SK-N-MC (cell line): ENCODE results near the gene CACNG4.

Source experiments
- DNase-seq: peaks from one replicate; pipeline ENCODE4 v3.0.0-alpha.2; 2011; ENCODE audit warnings: low read depth, low spot score
- H3K27ac ChIP-seq: fragments of 200-600 bp; sonication (generic); 2 replicates; pipeline ENCODE4 v1.5.1; 2016; ENCODE audit warnings: mixed run types
- H3K36me3 ChIP-seq: fragments of 200-600 bp; sonication (generic); 2 replicates; pipeline ENCODE4 v1.6.1; 2017; ENCODE audit warnings: antibody characterized with exemption, low read length, mixed read lengths; ENCODE audit not compliant: insufficient read depth
- H3K4me3 ChIP-seq: fragments of 200-600 bp; sonication (generic); 2 replicates; pipeline ENCODE4 v1.5.1; 2016
- H3K9ac ChIP-seq: fragments of 200-600 bp; sonication (generic); 2 replicates; pipeline ENCODE4 v1.8.0; 2017; ENCODE audit warnings: mixed run types, mixed read lengths; ENCODE audit not compliant: insufficient read length
- H3K9me3 ChIP-seq: fragments of 200-600 bp; sonication (generic); 2 replicates; pipeline ENCODE4 v1.6.1; 2017; ENCODE audit warnings: low read depth, mild to moderate bottlenecking, antibody characterized with exemption, low read length, moderate library complexity, mixed read lengths
- EZH2 ChIP-seq: fragments of 200-600 bp; sonication (generic); IDR thresholded peaks from one replicate; pipeline ENCODE4 v1.6.1; 2017; ENCODE audit warnings: antibody characterized with exemption
- FOXP2 ChIP-seq: optimal IDR thresholded peaks from 2 replicates; pipeline ENCODE3; 2011; ENCODE audit warnings: mild to moderate bottlenecking, moderate library complexity; ENCODE audit not compliant: insufficient read depth; ENCODE audit errors: extremely low read length, control extremely low read depth
- POLR2AphosphoS5 ChIP-seq: IDR thresholded peaks from 2 replicates; pipeline ENCODE4 v1.6.1; 2012; ENCODE audit warnings: mild to moderate bottlenecking, low read depth, low read length, borderline replicate concordance

The CACNG4 gene

DNA sequence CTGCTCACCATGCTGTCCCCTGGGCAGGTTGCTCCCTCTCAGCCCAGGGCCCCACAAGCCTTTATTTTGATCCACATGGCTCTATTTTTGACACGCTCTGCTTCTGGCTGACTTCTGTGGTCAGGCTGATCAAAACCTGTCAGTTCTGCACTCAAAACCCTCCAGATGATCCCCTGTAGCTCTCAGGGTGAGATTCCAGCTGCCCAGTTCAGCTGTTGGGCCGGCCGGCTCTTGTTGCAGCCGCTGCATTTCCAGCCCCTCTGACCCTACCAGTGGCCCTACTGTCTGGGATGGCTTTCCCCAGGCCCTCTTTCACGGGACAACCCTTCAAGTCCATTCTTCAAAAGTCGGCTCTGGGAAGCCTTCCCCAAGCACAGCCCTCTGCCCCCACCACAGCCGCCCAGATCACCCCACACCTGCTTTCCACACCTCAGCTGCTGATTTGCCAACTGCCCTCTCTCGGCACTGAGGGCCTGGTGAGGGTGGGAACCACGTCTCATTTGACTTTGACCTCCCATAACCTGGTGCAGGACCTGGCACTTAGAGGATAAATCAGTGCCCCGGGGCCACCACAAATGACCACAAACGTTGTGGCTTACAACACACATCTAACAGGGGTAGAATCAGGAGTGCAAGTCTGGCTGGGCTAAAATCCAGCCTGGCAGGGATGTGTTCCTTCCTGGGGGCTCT lies 16.3 kb upstream of the CACNG4 start:
- H3K27ac ChIP-seq = no peak overlapping the region
- no peaks in the 10 kb centered on the region for H3K9me3 ChIP-seq
- H3K4me3 ChIP-seq = no peak overlapping the region
- H3K9ac ChIP-seq = no peak overlapping the region
- no peaks in the 10 kb centered on the region for H3K36me3 ChIP-seq
- no peak for DNase-seq
- TF ChIP-seq FOXP2 (no peak), EZH2 (no peak), POLR2AphosphoS5 (no peak)

DNA sequence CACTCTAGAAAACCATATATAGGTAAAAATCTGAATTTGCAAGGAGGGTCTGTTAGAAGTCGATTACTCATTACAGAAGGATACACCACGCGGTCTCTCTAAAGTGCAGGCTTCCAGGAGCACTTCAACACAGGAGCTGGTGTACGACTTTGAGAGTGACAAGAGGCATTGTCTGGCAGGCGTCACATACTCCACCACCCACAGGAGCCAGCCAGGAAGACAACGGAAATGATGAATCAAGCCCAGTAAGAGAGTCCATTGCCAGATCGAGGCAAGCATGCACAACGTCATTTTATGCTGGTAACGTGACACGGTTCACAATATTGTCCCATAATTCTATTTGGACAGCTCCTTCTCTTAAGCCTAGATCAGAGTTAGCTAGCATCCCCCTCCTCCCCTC lies 15.0 kb upstream of the CACNG4 start:
- no peak for TF ChIP-seq EZH2
- no peak for TF ChIP-seq POLR2AphosphoS5
- no peak for TF ChIP-seq FOXP2
- no peaks in the 10 kb centered on the region for H3K9me3 ChIP-seq
- H3K36me3 ChIP-seq = no peaks in the 10 kb centered on the region
- H3K27ac ChIP-seq = no peak overlapping the region
- no peak overlapping the region for H3K4me3 ChIP-seq
- H3K9ac ChIP-seq = no peak overlapping the region
- DNase-seq = no peak

DNA sequence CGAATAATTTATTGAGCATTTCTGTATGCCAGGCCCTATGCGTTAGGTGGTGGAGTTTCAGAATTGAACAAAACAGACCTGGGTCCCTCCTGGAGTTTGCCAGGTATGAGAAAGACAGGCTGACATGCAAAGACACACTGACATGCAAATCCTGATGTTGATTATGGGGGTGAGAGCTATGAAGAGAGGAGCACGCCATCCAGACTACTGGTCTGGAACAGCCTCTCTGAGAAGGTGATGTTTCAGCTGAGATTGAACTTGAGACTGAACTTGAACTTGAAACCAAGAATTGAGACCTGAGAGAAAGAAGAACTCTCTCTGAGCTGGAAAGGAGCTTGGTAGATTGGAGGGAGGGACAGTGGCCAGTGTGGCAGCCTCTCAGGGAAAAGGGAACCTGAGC lies 14.2 kb upstream of the CACNG4 start:
- Histone ChIP-seq H3K9ac (no peak overlapping the region), H3K4me3 (no peak overlapping the region), H3K36me3 (no peaks in the 10 kb centered on the region), H3K9me3 (no peaks in the 10 kb centered on the region), H3K27ac (no peak overlapping the region)
- no peak for TF ChIP-seq POLR2AphosphoS5
- no peak for TF ChIP-seq FOXP2
- no peak for TF ChIP-seq EZH2
- no peak for DNase-seq

DNA sequence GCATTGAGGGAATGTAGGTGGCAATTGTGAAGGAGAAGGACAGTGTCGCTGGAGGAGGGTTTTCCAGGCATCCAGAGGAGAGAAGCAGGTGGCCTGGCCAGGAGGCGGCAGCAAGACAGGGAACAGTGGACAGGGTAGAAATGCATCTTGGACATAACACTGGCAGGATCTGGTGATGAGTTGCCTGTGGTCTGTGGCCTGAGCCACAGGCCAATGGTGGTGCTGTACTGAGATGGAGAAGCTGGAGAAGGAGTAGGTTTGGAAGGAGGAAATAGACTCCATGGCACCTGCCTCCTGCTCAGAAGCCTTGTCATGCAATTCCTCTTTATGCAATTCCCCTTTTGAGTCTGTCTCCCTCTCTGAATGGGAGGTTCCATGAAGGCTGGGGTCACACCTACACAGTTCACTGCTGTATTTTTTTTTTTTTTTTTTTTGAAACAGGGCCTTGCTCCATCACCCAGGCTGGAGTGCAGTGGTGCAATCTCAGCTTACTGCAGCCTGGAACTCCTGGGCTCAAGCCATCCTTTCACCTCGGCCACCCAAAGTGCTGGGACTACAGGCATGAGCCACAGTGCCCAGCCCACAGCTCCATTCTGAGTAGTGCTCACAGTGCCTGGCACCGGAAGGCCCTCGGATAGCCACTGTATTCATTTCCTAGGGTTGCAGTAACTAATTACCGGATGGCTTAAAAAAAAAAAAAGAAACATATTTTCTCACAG lies 13.5 kb upstream of the CACNG4 start:
- Histone ChIP-seq H3K9me3 (no peaks in the 10 kb centered on the region), H3K4me3 (no peak overlapping the region), H3K36me3 (no peaks in the 10 kb centered on the region), H3K27ac (no peak overlapping the region), H3K9ac (no peak overlapping the region)
- DNase-seq = no peak
- TF ChIP-seq POLR2AphosphoS5 (no peak), EZH2 (no peak), FOXP2 (no peak)

DNA sequence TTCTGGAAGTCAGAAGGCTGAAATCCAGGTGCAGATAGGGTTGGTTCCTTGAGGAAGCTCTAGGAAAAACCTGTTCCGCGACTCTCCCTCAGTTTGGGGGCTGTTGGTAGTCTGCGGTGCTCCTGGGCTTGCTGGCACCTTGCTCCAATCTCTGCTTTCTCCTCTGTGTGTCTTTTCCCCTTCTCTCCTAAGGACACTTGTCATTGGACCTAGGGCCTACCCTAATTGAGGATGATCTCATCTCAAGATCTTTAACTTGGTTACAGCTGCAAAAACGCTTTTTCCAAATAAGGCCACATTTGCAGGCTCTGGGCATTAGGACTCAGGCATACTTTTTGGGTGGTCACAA lies 12.9 kb upstream of the CACNG4 start:
- Histone ChIP-seq H3K4me3 (no peak overlapping the region), H3K9ac (no peak overlapping the region), H3K9me3 (no peaks in the 10 kb centered on the region), H3K27ac (no peak overlapping the region), H3K36me3 (no peaks in the 10 kb centered on the region)
- TF ChIP-seq EZH2 = no peak
- TF ChIP-seq FOXP2 = no peak
- TF ChIP-seq POLR2AphosphoS5 = no peak
- no peak for DNase-seq

DNA sequence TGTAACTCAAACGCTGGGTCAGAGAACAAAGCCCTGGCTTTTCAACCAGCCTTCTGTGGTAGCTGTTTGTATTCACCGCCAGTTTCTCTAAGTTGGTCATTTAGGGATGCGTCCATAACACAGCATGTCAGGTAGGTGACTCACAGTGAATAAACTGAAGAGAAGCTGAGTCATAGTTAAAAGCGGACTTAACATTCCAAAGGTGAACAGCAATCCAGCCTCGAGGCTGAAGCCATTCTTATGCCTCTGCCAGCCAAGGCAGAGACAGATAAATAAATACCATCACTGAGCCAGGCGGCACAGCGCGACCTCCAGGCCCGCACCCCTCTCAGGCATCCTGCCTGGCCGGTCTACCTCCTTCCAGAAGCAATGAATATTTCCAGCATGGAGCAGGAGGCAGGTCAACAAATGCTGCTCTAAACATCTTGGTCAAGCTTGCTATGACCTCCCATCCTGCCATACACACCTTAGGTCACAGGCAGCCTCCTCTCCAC lies 12.4 kb upstream of the CACNG4 start:
- Histone ChIP-seq H3K9ac (no peak overlapping the region), H3K36me3 (no peaks in the 10 kb centered on the region), H3K27ac (no peak overlapping the region), H3K4me3 (no peak overlapping the region), H3K9me3 (no peaks in the 10 kb centered on the region)
- DNase-seq = no peak
- TF ChIP-seq EZH2 = no peak
- TF ChIP-seq FOXP2 = no peak
- no peak for TF ChIP-seq POLR2AphosphoS5

DNA sequence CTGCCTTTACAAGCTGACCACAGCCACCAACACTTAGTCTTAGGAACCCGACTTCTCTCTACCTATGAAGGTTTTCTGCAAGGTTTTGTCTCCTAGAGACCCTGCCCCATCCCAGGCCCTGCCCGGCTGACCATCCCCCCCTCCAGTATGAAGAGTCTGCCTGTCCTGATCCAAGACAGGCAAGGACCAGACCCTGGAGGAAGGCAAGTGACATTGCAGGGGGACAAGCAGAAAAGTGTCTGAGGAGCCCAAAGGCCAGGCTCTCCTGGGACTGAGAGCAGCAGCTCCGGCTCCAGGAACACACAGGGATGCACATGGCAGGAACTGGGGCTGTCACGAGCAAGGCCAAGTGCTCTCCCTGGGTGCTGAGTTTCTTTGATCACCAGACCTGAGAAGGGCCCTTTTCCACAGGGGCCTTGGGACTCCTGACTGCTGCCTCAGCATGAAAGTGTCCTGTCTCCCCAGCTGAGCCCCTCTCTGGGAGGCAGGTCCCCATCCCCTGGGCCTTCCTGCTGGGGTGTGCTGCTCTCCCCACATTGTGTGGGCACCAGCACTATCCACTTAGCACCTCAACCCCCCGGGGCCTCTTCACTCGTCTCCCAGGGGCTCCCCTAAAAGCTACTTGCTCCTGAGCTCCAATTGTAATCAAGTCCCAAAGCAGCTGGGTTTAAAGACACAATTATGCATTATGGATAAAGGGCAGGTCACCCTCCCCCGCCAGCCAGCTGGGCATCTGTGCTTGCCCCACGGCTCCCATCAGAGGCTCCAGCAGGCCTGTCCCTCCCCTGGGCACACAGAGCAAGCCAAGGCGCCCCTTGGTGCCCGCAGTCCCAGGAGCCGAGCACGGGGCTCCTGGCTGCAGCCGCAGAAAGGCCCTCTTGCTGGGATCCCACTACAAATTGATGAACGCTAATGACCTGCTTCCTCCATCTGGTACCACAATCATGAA lies 11.6 kb upstream of the CACNG4 start:
- Histone ChIP-seq H3K9me3 (no peaks in the 10 kb centered on the region), H3K4me3 (no peak overlapping the region), H3K27ac (no peak overlapping the region), H3K9ac (no peak overlapping the region), H3K36me3 (no peaks in the 10 kb centered on the region)
- no peak for TF ChIP-seq EZH2
- DNase-seq = no peak

DNA sequence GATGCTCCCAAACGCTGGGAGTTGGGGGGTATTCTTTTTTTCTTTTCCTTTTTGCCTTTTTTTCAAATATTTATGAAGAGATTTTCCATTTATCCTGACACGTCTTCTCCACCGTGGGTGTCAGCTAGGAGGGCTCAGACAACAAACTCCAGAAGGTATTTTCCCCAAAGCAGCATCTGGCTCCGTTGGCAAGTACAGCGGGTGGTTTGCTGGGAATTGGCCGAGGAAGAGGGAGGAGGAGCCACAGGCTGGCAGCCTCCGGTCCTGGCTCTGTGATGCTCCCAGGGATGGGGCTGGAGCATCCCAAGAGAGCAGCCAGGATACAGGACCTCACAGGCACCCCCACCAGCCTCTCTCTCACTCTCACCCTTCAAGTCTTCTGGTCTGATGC lies 10.9 kb upstream of the CACNG4 start:
- no peak overlapping the region for H3K27ac ChIP-seq
- TF ChIP-seq POLR2AphosphoS5 = no peak
- no peak for TF ChIP-seq FOXP2
- TF ChIP-seq EZH2 = no peak
- DNase-seq = no peak

More for the DNA sequence above, 10.9 kb upstream of the CACNG4 start:
- Histone ChIP-seq H3K36me3 (no peaks in the 10 kb centered on the region), H3K9me3 (no peaks in the 10 kb centered on the region), H3K9ac (no peak overlapping the region), H3K4me3 (no peak overlapping the region)
